ENCODE measurements around the gene ABHD16B.

ABHD16B gene

GRCh38 chr20:63857764-63858392, 3.4 kb upstream of the ABHD16B start:
- Histone ChIP-seq H3K4me3 (ENCODE audit: low read depth, low read length) (no peak overlapping the region), H3K9ac (ENCODE audit: low read depth, low read length) (no peak overlapping the region), H3K27me3 (ENCODE audit: control insufficient read depth, insufficient read depth, low read length) (no peaks in the 10 kb centered on the region), H3K27ac (ENCODE audit: low read depth, low read length) (peak overlapping the region; percentile 87), H3K4me1 (ENCODE audit: control insufficient read depth, insufficient read depth, low read length) (peaks cover 53% of the 10 kb centered on the region), H3K36me3 (ENCODE audit: control insufficient read depth, insufficient read depth, low read length) (peaks cover 14% of the 10 kb centered on the region; the same call in 1 of the 2 replicates), H3K9me3 (ENCODE audit: control insufficient read depth, insufficient read depth, low read length) (no peaks in the 10 kb centered on the region)

DNA sequence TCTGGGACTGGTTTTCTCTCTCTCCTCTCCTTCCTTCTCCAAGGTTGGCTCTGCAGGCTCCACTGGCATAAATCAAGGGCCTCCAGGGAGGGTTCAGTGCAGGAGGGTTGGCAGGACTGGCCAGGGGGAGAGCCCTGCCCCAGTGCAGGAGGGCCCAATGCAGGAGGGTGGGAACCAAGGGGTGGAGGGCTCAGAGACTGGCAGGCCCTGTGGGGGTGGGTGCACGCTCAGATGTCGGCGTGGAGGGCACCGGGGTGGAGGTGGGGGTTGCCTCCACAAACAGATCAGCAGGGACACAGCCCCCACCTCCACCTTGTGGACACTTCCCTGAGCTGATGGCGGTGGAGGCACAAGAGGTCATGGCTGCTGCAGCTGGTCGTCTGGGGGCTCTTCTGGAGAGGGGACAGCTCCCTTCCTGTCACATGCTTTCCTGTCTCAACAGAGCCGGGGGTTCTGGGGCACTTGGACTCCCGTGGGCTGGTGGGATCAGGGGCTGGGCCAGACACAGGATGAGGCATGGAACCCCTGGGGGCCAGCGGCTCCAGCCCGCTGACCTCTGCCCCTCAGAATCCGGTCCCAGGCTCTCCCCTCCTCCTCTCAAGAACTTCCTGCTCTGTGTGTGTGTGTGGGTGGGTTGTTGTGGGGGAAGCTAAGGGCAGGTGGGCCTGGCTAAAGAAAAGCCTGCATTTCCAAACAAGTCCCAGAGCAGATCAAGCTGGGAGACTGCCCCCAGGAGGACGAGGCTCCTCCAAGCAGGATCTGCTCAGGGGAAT, 2.7 kb upstream of the ABHD16B start:
- Histone ChIP-seq H3K4me1 (ENCODE audit: control insufficient read depth, insufficient read depth, low read length) (peaks cover 51% of the 10 kb centered on the region), H3K27ac (ENCODE audit: low read depth, low read length) (peak overlapping the region; percentile 87), H3K9me3 (ENCODE audit: control insufficient read depth, insufficient read depth, low read length) (no peaks in the 10 kb centered on the region), H3K27me3 (ENCODE audit: control insufficient read depth, insufficient read depth, low read length) (no peaks in the 10 kb centered on the region), H3K36me3 (ENCODE audit: control insufficient read depth, insufficient read depth, low read length) (peaks cover 14% of the 10 kb centered on the region; the same call in 1 of the 2 replicates), H3K9ac (ENCODE audit: low read depth, low read length) (no peak overlapping the region), H3K4me3 (ENCODE audit: low read depth, low read length) (no peak overlapping the region; the same call in 1 of the 2 replicates)

DNA sequence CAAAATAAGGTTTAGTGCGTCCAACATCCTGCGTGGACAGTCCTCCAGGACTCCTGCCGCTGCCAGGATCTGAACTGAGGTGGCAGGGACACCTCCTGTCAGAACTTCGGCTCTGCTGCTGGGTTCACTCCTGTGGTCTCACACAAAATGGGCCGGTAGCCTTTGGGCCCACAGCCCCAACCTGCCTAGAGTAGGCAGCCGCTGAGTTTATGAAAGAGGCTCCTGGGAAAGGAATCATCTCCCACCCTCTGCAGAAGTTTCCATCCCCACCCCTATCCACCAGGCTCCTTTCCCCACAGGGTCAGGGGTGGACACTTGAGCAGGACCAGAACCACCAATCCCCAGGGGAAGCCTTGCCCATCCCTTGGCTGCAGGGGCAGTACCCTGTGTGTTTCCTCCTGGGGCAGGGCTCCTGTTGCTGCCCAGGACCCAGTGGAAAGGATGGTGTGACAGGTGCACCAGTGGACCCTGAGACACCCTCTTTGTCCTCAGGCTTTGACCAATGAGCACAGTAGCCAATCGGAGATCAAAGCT, 2.1 kb upstream of the ABHD16B start:
- no peak overlapping the region for H3K4me3 ChIP-seq (ENCODE audit: low read depth, low read length)
- peaks cover 51% of the 10 kb centered on the region for H3K4me1 ChIP-seq (ENCODE audit: control insufficient read depth, insufficient read depth, low read length)
- 0 out of 2 replicates have a peak overlapping the region, but pooled peaks have one; percentile 7 for H3K9ac ChIP-seq (ENCODE audit: low read depth, low read length)
- no peaks in the 10 kb centered on the region for H3K27me3 ChIP-seq (ENCODE audit: control insufficient read depth, insufficient read depth, low read length)
- peak overlapping the region; percentile 87 for H3K27ac ChIP-seq (ENCODE audit: low read depth, low read length)
- no peaks in the 10 kb centered on the region for H3K9me3 ChIP-seq (ENCODE audit: control insufficient read depth, insufficient read depth, low read length)
- peaks cover 14% of the 10 kb centered on the region; the same call in 1 of the 2 replicates for H3K36me3 ChIP-seq (ENCODE audit: control insufficient read depth, insufficient read depth, low read length)

- Histone ChIP-seq H3K9me3 (ENCODE audit: control insufficient read depth, insufficient read depth, low read length) (no peaks in the 10 kb centered on the region), H3K27ac (ENCODE audit: low read depth, low read length) (peak overlapping the region; percentile 40), H3K9ac (ENCODE audit: low read depth, low read length) (no peak overlapping the region), H3K4me3 (ENCODE audit: low read depth, low read length) (no peak overlapping the region), H3K4me1 (ENCODE audit: control insufficient read depth, insufficient read depth, low read length) (peaks cover 38% of the 10 kb centered on the region), H3K27me3 (ENCODE audit: control insufficient read depth, insufficient read depth, low read length) (no peaks in the 10 kb centered on the region), H3K36me3 (ENCODE audit: control insufficient read depth, insufficient read depth, low read length) (peaks cover 14% of the 10 kb centered on the region; the same call in 1 of the 2 replicates)
Observed at GRCh38 chr20:63860325-63861051, 810 bp upstream of the ABHD16B start.

- Histone ChIP-seq H3K4me1 (ENCODE audit: control insufficient read depth, insufficient read depth, low read length) (peaks cover 31% of the 10 kb centered on the region), H3K4me3 (ENCODE audit: low read depth, low read length) (no peak overlapping the region), H3K9me3 (ENCODE audit: control insufficient read depth, insufficient read depth, low read length) (no peaks in the 10 kb centered on the region), H3K36me3 (ENCODE audit: control insufficient read depth, insufficient read depth, low read length) (peaks cover 14% of the 10 kb centered on the region; the same call in 1 of the 2 replicates), H3K27me3 (ENCODE audit: control insufficient read depth, insufficient read depth, low read length) (no peaks in the 10 kb centered on the region), H3K9ac (ENCODE audit: low read depth, low read length) (no peak overlapping the region), H3K27ac (ENCODE audit: low read depth, low read length) (no peak overlapping the region)
Observed at GRCh38 chr20:63861981-63862901, 943 bp downstream of the ABHD16B start.

DNA sequence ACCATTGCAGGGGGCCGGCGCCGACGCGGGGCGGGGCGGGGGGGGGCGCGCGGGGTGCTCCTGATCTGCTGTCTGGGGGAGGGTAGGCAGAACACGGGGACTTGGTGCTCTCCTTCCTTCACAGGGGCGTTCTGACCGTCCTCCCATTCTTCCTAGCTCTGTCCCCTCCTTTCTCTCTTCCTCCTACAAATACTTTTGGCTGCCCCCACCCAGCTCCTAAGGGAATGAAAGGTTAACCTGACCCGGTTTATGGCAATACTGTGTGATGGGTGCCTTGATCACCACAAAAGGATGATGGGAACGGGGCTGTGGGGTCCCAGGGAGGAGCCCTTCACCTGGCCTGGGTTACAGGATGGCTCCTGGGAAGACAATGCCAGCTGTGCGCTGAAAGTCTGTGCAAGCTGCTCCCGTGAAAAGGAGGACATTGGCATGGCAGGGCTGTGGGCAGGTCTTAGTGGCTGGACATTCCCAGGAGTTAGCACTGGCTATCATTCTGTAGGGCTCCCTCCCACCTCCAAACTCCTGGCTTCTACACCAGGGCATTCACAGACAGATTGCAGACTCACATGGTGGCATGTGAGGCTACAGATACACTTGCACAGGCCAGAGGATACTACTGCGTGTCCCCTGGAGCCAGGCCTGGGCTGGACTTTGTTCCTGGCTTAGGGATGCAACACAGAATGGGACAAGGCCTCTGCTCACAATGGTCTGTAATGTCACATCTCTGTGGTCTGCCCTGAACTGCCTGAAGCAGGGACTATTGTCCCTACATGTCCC, 1.9 kb downstream of the ABHD16B start:
- H3K9ac ChIP-seq (ENCODE audit: low read depth, low read length), result no peak overlapping the region

GRCh38 chr20:63863798-63864544, 2.7 kb downstream of the ABHD16B start:
- Histone ChIP-seq H3K4me1 (ENCODE audit: control insufficient read depth, insufficient read depth, low read length) (peaks cover 15% of the 10 kb centered on the region), H3K4me3 (ENCODE audit: low read depth, low read length) (peak overlapping the region; percentile 82), H3K27ac (ENCODE audit: low read depth, low read length) (peak overlapping the region; percentile 86)

More for the DNA sequence above, 1.9 kb downstream of the ABHD16B start:
- no peaks in the 10 kb centered on the region for H3K27me3 ChIP-seq (ENCODE audit: control insufficient read depth, insufficient read depth, low read length)
- H3K36me3 ChIP-seq (ENCODE audit: control insufficient read depth, insufficient read depth, low read length), result peaks cover 17% of the 10 kb centered on the region
- H3K4me1 ChIP-seq (ENCODE audit: control insufficient read depth, insufficient read depth, low read length), result peaks cover 22% of the 10 kb centered on the region
- H3K9me3 ChIP-seq (ENCODE audit: control insufficient read depth, insufficient read depth, low read length), result no peaks in the 10 kb centered on the region
- peak overlapping the region; percentile 82; the same call in 1 of the 2 replicates for H3K4me3 ChIP-seq (ENCODE audit: low read depth, low read length)
- H3K27ac ChIP-seq (ENCODE audit: low read depth, low read length), result peak overlapping the region; percentile 86

DNA sequence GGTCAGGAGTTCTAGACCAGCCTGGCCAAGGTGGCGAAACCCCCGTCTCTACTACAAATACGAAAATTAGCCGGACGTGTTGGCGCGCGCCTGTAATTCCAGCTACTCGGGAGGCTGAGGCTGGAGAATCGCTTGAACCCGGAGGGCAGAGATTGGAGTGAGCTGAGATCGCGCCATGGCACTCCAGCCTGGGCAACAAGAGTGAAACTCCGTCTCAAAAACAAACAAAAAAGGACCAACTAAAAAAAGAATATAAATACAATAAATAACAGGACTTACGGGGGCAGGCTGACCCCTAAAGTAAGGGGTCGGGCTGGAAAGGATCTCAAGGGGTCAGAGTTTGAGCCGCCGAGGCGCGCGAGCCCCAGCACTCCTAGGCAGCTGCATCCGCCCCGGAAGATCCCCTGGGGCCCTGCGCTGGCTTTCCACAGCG, 3.3 kb downstream of the ABHD16B start:
- Histone ChIP-seq H3K4me1 (ENCODE audit: control insufficient read depth, insufficient read depth, low read length) (peaks cover 10% of the 10 kb centered on the region), H3K9ac (ENCODE audit: low read depth, low read length) (peak overlapping the region; percentile 81), H3K4me3 (ENCODE audit: low read depth, low read length) (peak overlapping the region; percentile 82), H3K9me3 (ENCODE audit: control insufficient read depth, insufficient read depth, low read length) (no peaks in the 10 kb centered on the region), H3K27me3 (ENCODE audit: control insufficient read depth, insufficient read depth, low read length) (no peaks in the 10 kb centered on the region), H3K27ac (ENCODE audit: low read depth, low read length) (peak overlapping the region; percentile 86), H3K36me3 (ENCODE audit: control insufficient read depth, insufficient read depth, low read length) (peaks cover 31% of the 10 kb centered on the region)

More at GRCh38 chr20:63863798-63864544, 2.7 kb downstream of the ABHD16B start:
- Histone ChIP-seq H3K9ac (ENCODE audit: low read depth, low read length) (peak overlapping the region; percentile 81), H3K36me3 (ENCODE audit: control insufficient read depth, insufficient read depth, low read length) (peaks cover 25% of the 10 kb centered on the region), H3K9me3 (ENCODE audit: control insufficient read depth, insufficient read depth, low read length) (no peaks in the 10 kb centered on the region), H3K27me3 (ENCODE audit: control insufficient read depth, insufficient read depth, low read length) (no peaks in the 10 kb centered on the region)

GRCh38 chr20:63864978-63865640, 3.8 kb downstream of the ABHD16B start, which contains the start of gene TPD52L2:
TSS of gene TPD52L2 (plus strand) at chr20:63865270. CDS start at chr20:63865366, 96 bp downstream.
- H3K4me3 ChIP-seq (ENCODE audit: low read depth, low read length), result peak within 1 kb of the TSS; percentile 82
- H3K27ac ChIP-seq (ENCODE audit: low read depth, low read length), result peak within 1 kb of the TSS; percentile 87
- no peaks in the 10 kb centered on the region for H3K27me3 ChIP-seq (ENCODE audit: control insufficient read depth, insufficient read depth, low read length)
- H3K36me3 ChIP-seq (ENCODE audit: control insufficient read depth, insufficient read depth, low read length), result peaks cover 36% of the 10 kb centered on the region
- peaks cover 10% of the 10 kb centered on the region for H3K4me1 ChIP-seq (ENCODE audit: control insufficient read depth, insufficient read depth, low read length)
- H3K9me3 ChIP-seq (ENCODE audit: control insufficient read depth, insufficient read depth, low read length), result no peaks in the 10 kb centered on the region
- H3K9ac ChIP-seq (ENCODE audit: low read depth, low read length), result peak within 1 kb of the TSS; percentile 81
